Neural progenitor cell (in vitro differentiated cells): Measurements from ENCODE around the gene PACS1. TPM values are rescaled to one million over a fixed set of nuclear protein-coding genes. Genes with fewer than 3 reads are reported as not detected.
A peak's percentile ranks its signal among the peaks of the same experiment; 100 is the strongest.

ENCODE experiments used
- DNase-seq: peaks from one replicate; pipeline ENCODE4 v3.0.0-alpha.2; 2016; ENCODE audit warnings: low spot score
- H2AFZ ChIP-seq: fragments of 200-600 bp; sonication (generic); replicated peaks from 2 replicates; pipeline ENCODE4 v1.6.1; 2016; ENCODE audit warnings: antibody characterized with exemption
- H3F3A ChIP-seq: fragments of 200-600 bp; sonication (generic); 2 replicates; pipeline ENCODE4 v1.6.1; 2016; ENCODE audit warnings: antibody characterized with exemption, low read depth
- H3K27ac ChIP-seq: fragments of 200-600 bp; sonication (generic); 2 replicates; pipeline ENCODE4 v1.5.1; 2016; ENCODE audit warnings: mild to moderate bottlenecking
- H3K27me3 ChIP-seq: fragments of 200-600 bp; sonication (generic); 2 replicates; pipeline ENCODE4 v1.6.1; 2016; ENCODE audit warnings: mild to moderate bottlenecking, moderate library complexity
- H3K36me3 ChIP-seq: fragments of 200-600 bp; sonication (generic); 2 replicates; pipeline ENCODE4 v1.5.1; 2016
- H3K4me1 ChIP-seq: fragments of 200-600 bp; sonication (generic); 2 replicates; pipeline ENCODE4 v1.6.1; 2016; ENCODE audit warnings: mixed run types
- H3K4me2 ChIP-seq: fragments of 200-600 bp; sonication (generic); 2 replicates; pipeline ENCODE4 v1.6.1; 2016
- H3K4me3 ChIP-seq: fragments of 200-600 bp; sonication (generic); 2 replicates; pipeline ENCODE4 v1.5.1; 2016
- H3K79me2 ChIP-seq: fragments of 200-600 bp; sonication (generic); 2 replicates; pipeline ENCODE4 v1.6.1; 2016; ENCODE audit warnings: low read depth
- H3K9ac ChIP-seq: fragments of 200-600 bp; sonication (generic); 2 replicates; pipeline ENCODE4 v1.6.1; 2016
- H3K9me3 ChIP-seq: fragments of 200-600 bp; sonication (generic); 2 replicates; pipeline ENCODE4 v1.5.1; 2016; ENCODE audit warnings: low read depth
- H4K20me1 ChIP-seq: fragments of 200-600 bp; sonication (generic); 2 replicates; pipeline ENCODE4 v1.6.1; 2016; ENCODE audit warnings: low read depth
- H3K27ac Mint-ChIP-seq: 3 replicates; pipeline ENCODE4 v1.8.0; 2021; ENCODE audit warnings: mixed read lengths
- H3K27me3 Mint-ChIP-seq: 2 replicates; pipeline ENCODE4 v1.8.0; 2022; ENCODE audit warnings: low read depth, mild to moderate bottlenecking, inconsistent platforms, moderate library complexity, mixed read lengths; ENCODE audit not compliant: insufficient read depth
- H3K36me3 Mint-ChIP-seq: 3 replicates; pipeline ENCODE4 v1.8.0; 2021; ENCODE audit warnings: mixed read lengths
- H3K4me1 Mint-ChIP-seq: 3 replicates; pipeline ENCODE4 v1.8.0; 2021; ENCODE audit warnings: mixed read lengths
- H3K4me3 Mint-ChIP-seq: 3 replicates; pipeline ENCODE4 v1.8.0; 2021; ENCODE audit warnings: mild to moderate bottlenecking, moderate library complexity, mixed read lengths
- H3K9me3 Mint-ChIP-seq: 3 replicates; pipeline ENCODE4 v1.8.0; 2020; ENCODE audit warnings: mixed read lengths
- CTCF ChIP-seq: fragments of 200-600 bp; sonication (generic); IDR thresholded peaks from 2 replicates; pipeline ENCODE4 v1.5.1; 2017; ENCODE audit warnings: antibody characterized with exemption, mild to moderate bottlenecking
- EZH2 ChIP-seq: fragments of 200-600 bp; sonication (generic); IDR thresholded peaks from 2 replicates; pipeline ENCODE4 v1.6.1; 2017; ENCODE audit warnings: antibody characterized with exemption, mild to moderate bottlenecking, moderate library complexity
- EZH2phosphoT487 ChIP-seq: fragments of 200-600 bp; sonication (generic); IDR thresholded peaks from 2 replicates; pipeline ENCODE4 v1.6.1; 2017; ENCODE audit warnings: antibody characterized with exemption
- total RNA-seq: library from RNA; depleted of rRNA; stranded (reverse); fragments of >200 nt; gene quantifications from 2 replicates; pipeline ENCODE4 v1.2.3, GENCODE V29; 2015; ENCODE audit warnings: low replicate concordance

The PACS1 gene
- total RNA-seq, 1 donor from 2014 or later: 13.4 TPM

- Histone ChIP-seq H2AFZ (no peak overlapping the region), H3K79me2 (no peaks in the 10 kb centered on the region), H3F3A (peaks cover 18% of the 10 kb centered on the region), H3K9me3 (no peaks in the 10 kb centered on the region), H3K36me3 (no peaks in the 10 kb centered on the region), H3K4me2 (peak overlapping the region; percentile 35), H3K4me1 (peaks cover 27% of the 10 kb centered on the region), H3K9ac (no peak overlapping the region), H3K27ac (no peak overlapping the region), H4K20me1 (peaks cover 21% of the 10 kb centered on the region), H3K4me3 (no peak overlapping the region), H3K27me3 (no peaks in the 10 kb centered on the region)
- no peaks in the 10 kb centered on the region for H3K9me3 Mint-ChIP-seq
- TF ChIP-seq EZH2 (no peak), CTCF (no peak), EZH2phosphoT487 (no peak)
- H3K27ac Mint-ChIP-seq: peak overlapping the region; percentile 93
- H3K36me3 Mint-ChIP-seq: no peaks in the 10 kb centered on the region
- H3K4me3 Mint-ChIP-seq: peak overlapping the region; percentile 21
- peaks cover 67% of the 10 kb centered on the region for H3K4me1 Mint-ChIP-seq
- H3K27me3 Mint-ChIP-seq: peaks cover 2% of the 10 kb centered on the region
- DNase-seq: peak; percentile 31
Observed at GRCh38 chr11:66115638-66116301, 45.7 kb downstream of the PACS1 start.

- Mint-ChIP-seq H3K27ac (no peak overlapping the region), H3K36me3 (no peaks in the 10 kb centered on the region), H3K9me3 (no peaks in the 10 kb centered on the region), H3K27me3 (peaks cover 2% of the 10 kb centered on the region), H3K4me3 (no peak overlapping the region), H3K4me1 (peaks cover 74% of the 10 kb centered on the region)
- DNase-seq: no peak
- H3K9ac ChIP-seq: no peak overlapping the region
- peaks cover 27% of the 10 kb centered on the region for H3K4me1 ChIP-seq
- H3K27me3 ChIP-seq: no peaks in the 10 kb centered on the region
- no peak overlapping the region for H3K4me2 ChIP-seq
- H3K4me3 ChIP-seq: no peak overlapping the region
- peaks cover 18% of the 10 kb centered on the region for H3F3A ChIP-seq
- H3K9me3 ChIP-seq: no peaks in the 10 kb centered on the region
- H4K20me1 ChIP-seq: peaks cover 21% of the 10 kb centered on the region
- no peaks in the 10 kb centered on the region for H3K79me2 ChIP-seq
- no peaks in the 10 kb centered on the region for H3K36me3 ChIP-seq
- TF ChIP-seq CTCF: no peak
- TF ChIP-seq EZH2phosphoT487: no peak
- TF ChIP-seq EZH2: no peak
- no peak overlapping the region for H3K27ac ChIP-seq
- H2AFZ ChIP-seq: no peak overlapping the region
Observed at GRCh38 chr11:66116576-66117361, 46.7 kb downstream of the PACS1 start.

GRCh38 chr11:66118847-66119246 lies 48.8 kb downstream of the PACS1 start:
- DNase-seq: no peak
- Histone ChIP-seq H2AFZ (no peak overlapping the region), H3F3A (peaks cover 18% of the 10 kb centered on the region), H3K36me3 (no peaks in the 10 kb centered on the region), H3K79me2 (no peaks in the 10 kb centered on the region), H3K9ac (no peak overlapping the region), H3K4me2 (peak overlapping the region; percentile 27), H4K20me1 (peaks cover 21% of the 10 kb centered on the region), H3K27ac (peak overlapping the region; percentile 46), H3K27me3 (no peaks in the 10 kb centered on the region), H3K4me1 (peaks cover 27% of the 10 kb centered on the region), H3K4me3 (no peak overlapping the region), H3K9me3 (no peaks in the 10 kb centered on the region)
- H3K4me1 Mint-ChIP-seq: peaks cover 56% of the 10 kb centered on the region
- H3K27ac Mint-ChIP-seq: peak overlapping the region; percentile 99
- no peaks in the 10 kb centered on the region for H3K27me3 Mint-ChIP-seq
- no peaks in the 10 kb centered on the region for H3K9me3 Mint-ChIP-seq
- no peaks in the 10 kb centered on the region for H3K36me3 Mint-ChIP-seq
- peak overlapping the region; percentile 42 for H3K4me3 Mint-ChIP-seq
- TF ChIP-seq EZH2: no peak
- no peak for TF ChIP-seq EZH2phosphoT487
- no peak for TF ChIP-seq CTCF
